ENCODE data around the gene LYRM2. TPM values are rescaled to one million over a fixed set of nuclear protein-coding genes. Genes with fewer than 3 reads are reported as not detected.
"Not testable (repeated sequence)": the region's sequence is repeated elsewhere in the genome, so short reads cannot be mapped to it uniquely, and the experiment has no call there.

LYRM2 gene
- total RNA-seq, 5 donors from 2014 or later (not counting 1 experiment from before 2014, with no cell fraction given): 18.9 to 27.0 (median 23.5) TPM

GRCh38 chr6:89650579-89650978 is 12.0 kb upstream of the LYRM2 start:
- Mint-ChIP-seq H3K9me3 (no peaks in the 10 kb centered on the region), H3K36me3 (peaks cover 57% of the 10 kb centered on the region), H3K27ac (no peak overlapping the region), H3K4me3 (no peak overlapping the region), H3K4me1 (no peaks in the 10 kb centered on the region), H3K27me3 (no peaks in the 10 kb centered on the region)
- H3K27me3 ChIP-seq (replicated peaks in 1 of 2; ENCODE audit: control insufficient read depth in 2 of 2, extremely low read depth in 1 of 2, insufficient read depth in 2 of 2, low read length in 1 of 2): no peaks in the 10 kb centered on the region
- ChIA-PET POLR2A (interaction anchor here (0.6 to 0.7 kb wide), 2 partner anchors 65 to 308 kb away, joined by 3 to 4 read pairs; no protein-coding TSS in a partner anchor), CTCF (interaction anchor here in 1 of 2 donors (0.6 kb wide), 1 partner anchor 83 kb away, joined by 3 read pairs; no protein-coding TSS in a partner anchor)
- ATAC-seq (replicated peaks in 1 of 4) (no peak), DNase-seq (no peak)
- peaks cover 10 to 82% of the 10 kb centered on the region in 2 donors for H3K36me3 ChIP-seq (ENCODE audit: control insufficient read depth in 2 of 2, extremely low read depth in 1 of 2, insufficient read depth in 1 of 2, low read length in 1 of 2)
- no peaks in the 10 kb centered on the region for H3K9me3 ChIP-seq
- WGBS (ENCODE audit: insufficient coverage): 96% methylated on average over 6 of the region's 8 CpGs
- no peak overlapping the region for H3K4me3 ChIP-seq (ENCODE audit: control insufficient read depth in 1 of 2, extremely low read depth in 1 of 2, low read length in 1 of 2)
- H3K27ac ChIP-seq (ENCODE audit: low read length): no peak overlapping the region
- no peaks in the 10 kb centered on the region for H3K4me1 ChIP-seq (ENCODE audit: control insufficient read depth in 1 of 2, extremely low read depth in 1 of 2, insufficient read depth in 2 of 2, low read length in 2 of 2)

GRCh38 chr6:89649682-89650081 is 11.1 kb upstream of the LYRM2 start:
- peaks cover 8 to 78% of the 10 kb centered on the region in 2 donors for H3K36me3 ChIP-seq (ENCODE audit: control insufficient read depth in 2 of 2, extremely low read depth in 1 of 2, insufficient read depth in 1 of 2, low read length in 1 of 2)
- no peaks in the 10 kb centered on the region for H3K9me3 ChIP-seq
- ATAC-seq (replicated peaks in 1 of 4): no peak
- no peak overlapping the region for H3K4me3 Mint-ChIP-seq
- CTCF ChIA-PET: no interaction called here
- no peak for DNase-seq
- peaks cover 55% of the 10 kb centered on the region for H3K36me3 Mint-ChIP-seq
- no peaks in the 10 kb centered on the region for H3K4me1 ChIP-seq (ENCODE audit: control insufficient read depth in 1 of 2, extremely low read depth in 1 of 2, insufficient read depth in 2 of 2, low read length in 2 of 2)
- no peak overlapping the region for H3K27ac ChIP-seq (ENCODE audit: low read length)
- POLR2A ChIA-PET: no interaction called here
- H3K27ac Mint-ChIP-seq: no peak overlapping the region
- 100% methylated on average over 1 of the region's 1 CpG for WGBS (ENCODE audit: insufficient coverage)
- H3K4me1 Mint-ChIP-seq: no peaks in the 10 kb centered on the region
- H3K27me3 Mint-ChIP-seq: no peaks in the 10 kb centered on the region
- no peaks in the 10 kb centered on the region for H3K9me3 Mint-ChIP-seq
- no peak overlapping the region for H3K4me3 ChIP-seq (ENCODE audit: control insufficient read depth in 1 of 2, extremely low read depth in 1 of 2, low read length in 1 of 2)
- H3K27me3 ChIP-seq (replicated peaks in 1 of 2; ENCODE audit: control insufficient read depth in 2 of 2, extremely low read depth in 1 of 2, insufficient read depth in 2 of 2, low read length in 1 of 2): no peaks in the 10 kb centered on the region

- 92% methylated on average over 2 of the region's 4 CpGs for WGBS (ENCODE audit: insufficient coverage)
Measured at GRCh38 chr6:89644864-89645263, 6.3 kb upstream of the LYRM2 start.

GRCh38 chr6:89643406-89643805 is 4.9 kb upstream of the LYRM2 start:
- no peaks in the 10 kb centered on the region for H3K9me3 Mint-ChIP-seq
- no peak overlapping the region for H3K4me3 ChIP-seq (ENCODE audit: control insufficient read depth in 1 of 2, extremely low read depth in 1 of 2, low read length in 1 of 2)
- peaks cover 7 to 58% of the 10 kb centered on the region in 2 donors for H3K36me3 ChIP-seq (ENCODE audit: control insufficient read depth in 2 of 2, extremely low read depth in 1 of 2, insufficient read depth in 1 of 2, low read length in 1 of 2)
- no peak overlapping the region for H3K27ac ChIP-seq (ENCODE audit: low read length)
- DNase-seq (no peak), ATAC-seq (replicated peaks in 1 of 4) (no peak)
- H3K4me3 Mint-ChIP-seq: no peak overlapping the region
- H3K36me3 Mint-ChIP-seq: peaks cover 38% of the 10 kb centered on the region
- peaks cover 13 to 16% (median 14%) of the 10 kb centered on the region in 3 donors for H3K4me1 Mint-ChIP-seq
- 82% methylated on average over 2 of the region's 3 CpGs for WGBS (ENCODE audit: insufficient coverage)
- no peaks in the 10 kb centered on the region for H3K27me3 Mint-ChIP-seq
- ChIA-PET CTCF (interaction anchor here in 1 of 2 donors (0.7 kb wide), 1 partner anchor 293 kb away, joined by 8 read pairs; no protein-coding TSS in a partner anchor), POLR2A (interaction anchor here in 1 of 2 donors (0.8 kb wide), 1 partner anchor 1981 kb away, joined by 5 read pairs; no protein-coding TSS in a partner anchor)
- H3K27ac Mint-ChIP-seq: no peak overlapping the region
- no peaks in the 10 kb centered on the region for H3K9me3 ChIP-seq
- H3K4me1 ChIP-seq (ENCODE audit: control insufficient read depth in 1 of 2, extremely low read depth in 1 of 2, insufficient read depth in 2 of 2, low read length in 2 of 2): peaks cover 2 to 9% of the 10 kb centered on the region in 2 experiments
- no peaks in the 10 kb centered on the region for H3K27me3 ChIP-seq (replicated peaks in 1 of 2; ENCODE audit: control insufficient read depth in 2 of 2, extremely low read depth in 1 of 2, insufficient read depth in 2 of 2, low read length in 1 of 2)

More at GRCh38 chr6:89644864-89645263, 6.3 kb upstream of the LYRM2 start:
- DNase-seq: no peak
- Histone ChIP-seq H3K4me1 (ENCODE audit: control insufficient read depth in 1 of 2, extremely low read depth in 1 of 2, insufficient read depth in 2 of 2, low read length in 2 of 2) (no peaks in the 10 kb centered on the region), H3K4me3 (ENCODE audit: control insufficient read depth in 1 of 2, extremely low read depth in 1 of 2, low read length in 1 of 2) (no peak overlapping the region), H3K27me3 (replicated peaks in 1 of 2; ENCODE audit: control insufficient read depth in 2 of 2, extremely low read depth in 1 of 2, insufficient read depth in 2 of 2, low read length in 1 of 2) (no peaks in the 10 kb centered on the region), H3K36me3 (ENCODE audit: control insufficient read depth in 2 of 2, extremely low read depth in 1 of 2, insufficient read depth in 1 of 2, low read length in 1 of 2) (peaks cover 7 to 63% of the 10 kb centered on the region in 2 donors), H3K27ac (ENCODE audit: low read length) (no peak overlapping the region), H3K9me3 (no peaks in the 10 kb centered on the region)
- peak overlapping the region in 1 of 2 donors; percentile 60 for H3K27ac Mint-ChIP-seq
- CTCF ChIA-PET: no interaction called here
- POLR2A ChIA-PET: no interaction called here
- H3K36me3 Mint-ChIP-seq: peaks cover 39% of the 10 kb centered on the region
- no peak for ATAC-seq (replicated peaks in 1 of 4)
- H3K4me3 Mint-ChIP-seq: no peak overlapping the region
- H3K9me3 Mint-ChIP-seq: no peaks in the 10 kb centered on the region
- H3K27me3 Mint-ChIP-seq: no peaks in the 10 kb centered on the region
- H3K4me1 Mint-ChIP-seq: peaks cover 0 to 3% (median 0%) of the 10 kb centered on the region in 3 donors

- H3K27ac Mint-ChIP-seq: no peak overlapping the region
- H3K4me1 Mint-ChIP-seq: peaks cover 16 to 21% (median 19%) of the 10 kb centered on the region in 3 donors
Measured at GRCh38 chr6:89642956-89643355, 4.4 kb upstream of the LYRM2 start.

GRCh38 chr6:89641581-89641980 is 3.0 kb upstream of the LYRM2 start:
- ATAC-seq (replicated peaks in 1 of 4); H3K4me3 Mint-ChIP-seq; H3K9me3 Mint-ChIP-seq; POLR2A ChIA-PET; CTCF ChIA-PET; DNase-seq; H3K4me3 ChIP-seq (ENCODE audit: control insufficient read depth in 1 of 2, extremely low read depth in 1 of 2, low read length in 1 of 2); H3K27ac ChIP-seq (ENCODE audit: low read length); H3K27me3 ChIP-seq (replicated peaks in 1 of 2; ENCODE audit: control insufficient read depth in 2 of 2, extremely low read depth in 1 of 2, insufficient read depth in 2 of 2, low read length in 1 of 2); H3K27me3 Mint-ChIP-seq; H3K9me3 ChIP-seq: not testable (repeated sequence)
- peak overlapping the region in 1 of 2 donors; percentile 5 for H3K27ac Mint-ChIP-seq
- H3K4me1 Mint-ChIP-seq: peaks cover 23 to 31% (median 27%) of the 10 kb centered on the region in 3 donors
- peaks cover 4 to 15% of the 10 kb centered on the region in 2 experiments for H3K4me1 ChIP-seq (ENCODE audit: control insufficient read depth in 1 of 2, extremely low read depth in 1 of 2, insufficient read depth in 2 of 2, low read length in 2 of 2)
- peaks cover 2 to 40% of the 10 kb centered on the region in 2 donors for H3K36me3 ChIP-seq (ENCODE audit: control insufficient read depth in 2 of 2, extremely low read depth in 1 of 2, insufficient read depth in 1 of 2, low read length in 1 of 2)
- WGBS (ENCODE audit: insufficient coverage): no CpG with 5 or more reads among the region's 3 CpGs
- H3K36me3 Mint-ChIP-seq: peaks cover 29% of the 10 kb centered on the region

More at GRCh38 chr6:89642956-89643355, 4.4 kb upstream of the LYRM2 start:
- Mint-ChIP-seq H3K36me3 (peaks cover 35% of the 10 kb centered on the region), H3K4me3 (no peak overlapping the region), H3K9me3 (no peaks in the 10 kb centered on the region), H3K27me3 (no peaks in the 10 kb centered on the region)
- no peaks in the 10 kb centered on the region for H3K9me3 ChIP-seq
- CTCF ChIA-PET: interaction anchor here in 1 of 2 donors (0.7 kb wide), 1 partner anchor 292 kb away, joined by 8 read pairs; no protein-coding TSS in a partner anchor
- 100% methylated on average over 1 of the region's 3 CpGs for WGBS (ENCODE audit: insufficient coverage)
- DNase-seq (no peak), ATAC-seq (replicated peaks in 1 of 4) (no peak)
- peaks cover 7 to 54% of the 10 kb centered on the region in 2 donors for H3K36me3 ChIP-seq (ENCODE audit: control insufficient read depth in 2 of 2, extremely low read depth in 1 of 2, insufficient read depth in 1 of 2, low read length in 1 of 2)
- peaks cover 2 to 10% of the 10 kb centered on the region in 2 experiments for H3K4me1 ChIP-seq (ENCODE audit: control insufficient read depth in 1 of 2, extremely low read depth in 1 of 2, insufficient read depth in 2 of 2, low read length in 2 of 2)
- H3K27ac ChIP-seq (ENCODE audit: low read length): no peak overlapping the region
- H3K27me3 ChIP-seq (replicated peaks in 1 of 2; ENCODE audit: control insufficient read depth in 2 of 2, extremely low read depth in 1 of 2, insufficient read depth in 2 of 2, low read length in 1 of 2): no peaks in the 10 kb centered on the region
- no peak overlapping the region for H3K4me3 ChIP-seq (ENCODE audit: control insufficient read depth in 1 of 2, extremely low read depth in 1 of 2, low read length in 1 of 2)
- POLR2A ChIA-PET: no interaction called here
